Tibial nerve (tissue), 4 donors: ENCODE results near the gene DDA1.

Source experiments
- CTCF ChIP-seq, 5 experiments: fragments of 200-600 bp in 3 of 5; fragments of 450-650 bp in 2 of 5; sonication (generic) in 3 of 5; IDR thresholded peaks; one replicate each; pipeline ENCODE4 v1.5.1; 2016 to 2019; ENCODE audit warnings: antibody characterized with exemption in 5 of 5, mild to moderate bottlenecking in 3 of 5, moderate library complexity in 2 of 5
- EP300 ChIP-seq, 2 donors: sonication (generic); formaldehyde crosslinking; IDR thresholded peaks; one replicate each; pipeline ENCODE4 v1.6.1; 2017; ENCODE audit warnings: antibody characterized with exemption in 2 of 2, mild to moderate bottlenecking in 1 of 2
- POLR2A ChIP-seq, 2 donors: fragments of 450-650 bp; IDR thresholded peaks; one replicate each; pipeline ENCODE4 v1.6.1; 2017; ENCODE audit warnings: antibody characterized with exemption in 2 of 2, mild to moderate bottlenecking in 2 of 2, moderate library complexity in 2 of 2

GRCh38 chr19:17357078-17357666 is 47.8 kb downstream of the DDA1 start:
- TF ChIP-seq POLR2A (IDR thresholded peaks at IDR 0.05) (no peak), CTCF (IDR thresholded peaks at IDR 0.05) (no peak), EP300 (IDR thresholded peaks at IDR 0.05) (no peak)
